ENCODE results near the gene TUT4.

DNA sequence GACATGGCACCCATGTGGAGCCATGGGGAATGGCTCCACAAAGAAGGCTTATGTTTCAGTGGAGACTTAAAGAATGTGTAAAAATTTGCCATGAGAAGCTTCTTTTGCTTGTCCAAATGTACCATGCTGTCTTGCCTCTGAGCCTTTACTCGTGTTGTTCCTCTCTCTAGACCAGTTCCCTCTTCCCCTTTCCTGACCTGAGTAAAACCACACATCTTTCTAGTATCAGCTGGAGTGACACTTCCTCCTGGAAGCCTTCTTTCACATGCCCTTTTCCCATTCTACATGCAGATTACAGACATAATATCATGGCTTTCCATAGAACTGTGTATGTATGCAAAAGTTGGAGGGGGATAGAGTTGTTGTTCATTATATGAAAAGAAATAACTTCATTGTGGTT, 35.6 kb upstream of the TUT4 start:
- TF ChIP-seq, protein P1, sequence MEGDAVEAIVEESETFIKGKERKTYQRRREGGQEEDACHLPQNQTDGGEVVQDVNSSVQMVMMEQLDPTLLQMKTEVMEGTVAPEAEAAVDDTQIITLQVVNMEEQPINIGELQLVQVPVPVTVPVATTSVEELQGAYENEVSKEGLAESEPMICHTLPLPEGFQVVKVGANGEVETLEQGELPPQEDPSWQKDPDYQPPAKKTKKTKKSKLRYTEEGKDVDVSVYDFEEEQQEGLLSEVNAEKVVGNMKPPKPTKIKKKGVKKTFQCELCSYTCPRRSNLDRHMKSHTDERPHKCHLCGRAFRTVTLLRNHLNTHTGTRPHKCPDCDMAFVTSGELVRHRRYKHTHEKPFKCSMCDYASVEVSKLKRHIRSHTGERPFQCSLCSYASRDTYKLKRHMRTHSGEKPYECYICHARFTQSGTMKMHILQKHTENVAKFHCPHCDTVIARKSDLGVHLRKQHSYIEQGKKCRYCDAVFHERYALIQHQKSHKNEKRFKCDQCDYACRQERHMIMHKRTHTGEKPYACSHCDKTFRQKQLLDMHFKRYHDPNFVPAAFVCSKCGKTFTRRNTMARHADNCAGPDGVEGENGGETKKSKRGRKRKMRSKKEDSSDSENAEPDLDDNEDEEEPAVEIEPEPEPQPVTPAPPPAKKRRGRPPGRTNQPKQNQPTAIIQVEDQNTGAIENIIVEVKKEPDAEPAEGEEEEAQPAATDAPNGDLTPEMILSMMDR (conservative IDR thresholded peaks at IDR 0.05; ENCODE audit: low read length) = no peak
- no peak for TF ChIP-seq EZH2phosphoT487 (IDR thresholded peaks at IDR 0.05; ENCODE audit: borderline replicate concordance, low read depth, low read length)
